Measurements from ENCODE around the gene ST6GALNAC6. TPM values are rescaled to one million over a fixed set of nuclear protein-coding genes. Genes with fewer than 3 reads are reported as not detected.

Gene ST6GALNAC6
- 14.4 TPM for polyA plus RNA-seq
- long read RNA-seq, donor 1: 0 reads
- long read RNA-seq, donor 2, partial matches to known transcripts: 0 of 1 reads
- long read RNA-seq, donor 2, other reads (novel, unspliced or antisense): 0 of 1 reads
- long read RNA-seq, donor 3: 0 reads
- long read RNA-seq, donor 4: 0 reads
- long read RNA-seq, donor 5, partial matches to known transcripts: 0 of 5 reads
- long read RNA-seq, donor 5, other reads (novel, unspliced or antisense): 0 of 5 reads
- long read RNA-seq, donor 6, transcript ST6GALNAC6-204 (6 exons, 2,406 nt): major isoform, 6 of 9 reads
- long read RNA-seq, donor 6, partial matches to known transcripts: 0 of 9 reads
- long read RNA-seq, donor 6, other reads (novel, unspliced or antisense): 0 of 9 reads
- long read RNA-seq, donor 7, partial matches to known transcripts: 0 of 3 reads
- long read RNA-seq, donor 7, other reads (novel, unspliced or antisense): 0 of 3 reads
- long read RNA-seq, donor 8, partial matches to known transcripts: 0 of 7 reads
- long read RNA-seq, donor 8, other reads (novel, unspliced or antisense): 0 of 7 reads
- long read RNA-seq, donor 9, partial matches to known transcripts: 0 of 4 reads
- long read RNA-seq, donor 9, other reads (novel, unspliced or antisense): 0 of 4 reads
- long read RNA-seq, donor 10, transcript ST6GALNAC6-204 (6 exons, 2,406 nt): major isoform, 5 of 6 reads
- long read RNA-seq, donor 10, partial matches to known transcripts: 0 of 6 reads
- long read RNA-seq, donor 10, other reads (novel, unspliced or antisense): 0 of 6 reads
- long read RNA-seq, donor 11, partial matches to known transcripts: 0 of 2 reads
- long read RNA-seq, donor 11, other reads (novel, unspliced or antisense): 0 of 2 reads

- H3K27ac ChIP-seq (ENCODE audit: low read length): peak within 1 kb of the TSS; percentile 71
- H3K9me3 ChIP-seq (ENCODE audit: control insufficient read depth, low read depth, low read length): peaks cover 17% of the 10 kb centered on the region
- H3K36me3 ChIP-seq (ENCODE audit: control insufficient read depth, insufficient read depth, low read length): peaks cover 14% of the 10 kb centered on the region
- H3K27me3 ChIP-seq (ENCODE audit: control insufficient read depth, insufficient read depth, low read length): peaks cover 16% of the 10 kb centered on the region
- H3K4me1 ChIP-seq (ENCODE audit: control insufficient read depth, insufficient read depth, low read length): peaks cover 20% of the 10 kb centered on the region
- peak within 1 kb of the TSS; percentile 72 for H3K4me3 ChIP-seq (ENCODE audit: low read length)
- DNase-seq: peak; percentile 60 to 61
- no CpG with 5 or more reads among the region's 89 CpGs for WGBS (ENCODE audit: insufficient coverage, low lambda C conversion rate)
Measured at GRCh38 chr9:127899128-127899943, at the start of gene ST6GALNAC6. ST6GALNAC6 (minus strand) TSS chr9:127899603; CDS start chr9:127897981, 1,622 bp downstream.

GRCh38 chr9:127947841-127948710 lies 48.7 kb upstream of the ST6GALNAC6 start:
- no CpG with 5 or more reads among the region's 17 CpGs for WGBS (ENCODE audit: insufficient coverage, low lambda C conversion rate)
- Histone ChIP-seq H3K36me3 (ENCODE audit: control insufficient read depth, insufficient read depth, low read length) (peaks cover 51% of the 10 kb centered on the region), H3K4me3 (ENCODE audit: low read length) (no peak overlapping the region), H3K9me3 (ENCODE audit: control insufficient read depth, low read depth, low read length) (peaks cover 2% of the 10 kb centered on the region), H3K4me1 (ENCODE audit: control insufficient read depth, insufficient read depth, low read length) (peaks cover 32% of the 10 kb centered on the region), H3K27me3 (ENCODE audit: control insufficient read depth, insufficient read depth, low read length) (no peaks in the 10 kb centered on the region), H3K27ac (ENCODE audit: low read length) (no peak overlapping the region)
- DNase-seq: no peak

GRCh38 chr9:127946728-127947127 lies 47.3 kb upstream of the ST6GALNAC6 start:
- Histone ChIP-seq H3K27me3 (ENCODE audit: control insufficient read depth, insufficient read depth, low read length) (no peaks in the 10 kb centered on the region), H3K9me3 (ENCODE audit: control insufficient read depth, low read depth, low read length) (peaks cover 2% of the 10 kb centered on the region), H3K27ac (ENCODE audit: low read length) (no peak overlapping the region), H3K4me3 (ENCODE audit: low read length) (no peak overlapping the region), H3K4me1 (ENCODE audit: control insufficient read depth, insufficient read depth, low read length) (peaks cover 30% of the 10 kb centered on the region), H3K36me3 (ENCODE audit: control insufficient read depth, insufficient read depth, low read length) (peaks cover 64% of the 10 kb centered on the region)
- no CpG with 5 or more reads among the region's 3 CpGs for WGBS (ENCODE audit: insufficient coverage, low lambda C conversion rate)
- peak in 1 of 2 donors; percentile 76 for DNase-seq

- peaks cover 64% of the 10 kb centered on the region for H3K36me3 ChIP-seq (ENCODE audit: control insufficient read depth, insufficient read depth, low read length)
- no peak overlapping the region for H3K4me3 ChIP-seq (ENCODE audit: low read length)
- H3K27me3 ChIP-seq (ENCODE audit: control insufficient read depth, insufficient read depth, low read length): no peaks in the 10 kb centered on the region
- no peak overlapping the region for H3K27ac ChIP-seq (ENCODE audit: low read length)
- no peak for DNase-seq
- WGBS (ENCODE audit: insufficient coverage, low lambda C conversion rate): no CpG with 5 or more reads among the region's 9 CpGs
- H3K9me3 ChIP-seq (ENCODE audit: control insufficient read depth, low read depth, low read length): peaks cover 2% of the 10 kb centered on the region
- H3K4me1 ChIP-seq (ENCODE audit: control insufficient read depth, insufficient read depth, low read length): peaks cover 32% of the 10 kb centered on the region
Measured at GRCh38 chr9:127945942-127946341, 46.5 kb upstream of the ST6GALNAC6 start.

- Histone ChIP-seq H3K27ac (ENCODE audit: low read length) (no peak overlapping the region), H3K27me3 (ENCODE audit: control insufficient read depth, insufficient read depth, low read length) (no peaks in the 10 kb centered on the region), H3K9me3 (ENCODE audit: control insufficient read depth, low read depth, low read length) (peaks cover 2% of the 10 kb centered on the region), H3K4me1 (ENCODE audit: control insufficient read depth, insufficient read depth, low read length) (peaks cover 30% of the 10 kb centered on the region), H3K36me3 (ENCODE audit: control insufficient read depth, insufficient read depth, low read length) (peaks cover 64% of the 10 kb centered on the region), H3K4me3 (ENCODE audit: low read length) (no peak overlapping the region)
- no CpG with 5 or more reads among the region's 24 CpGs for WGBS (ENCODE audit: insufficient coverage, low lambda C conversion rate)
- no peak for DNase-seq
Measured at GRCh38 chr9:127945338-127945737, 45.9 kb upstream of the ST6GALNAC6 start.

GRCh38 chr9:127944586-127945218 lies 45.3 kb upstream of the ST6GALNAC6 start:
- Histone ChIP-seq H3K4me3 (ENCODE audit: low read length) (no peak overlapping the region), H3K36me3 (ENCODE audit: control insufficient read depth, insufficient read depth, low read length) (peaks cover 62% of the 10 kb centered on the region), H3K4me1 (ENCODE audit: control insufficient read depth, insufficient read depth, low read length) (peaks cover 30% of the 10 kb centered on the region), H3K27ac (ENCODE audit: low read length) (no peak overlapping the region), H3K9me3 (ENCODE audit: control insufficient read depth, low read depth, low read length) (peaks cover 2% of the 10 kb centered on the region), H3K27me3 (ENCODE audit: control insufficient read depth, insufficient read depth, low read length) (no peaks in the 10 kb centered on the region)
- WGBS (ENCODE audit: insufficient coverage, low lambda C conversion rate): no CpG with 5 or more reads among the region's 38 CpGs
- no peak for DNase-seq

- WGBS (ENCODE audit: insufficient coverage, low lambda C conversion rate): no CpG with 5 or more reads among the region's 13 CpGs
- H3K4me1 ChIP-seq (ENCODE audit: control insufficient read depth, insufficient read depth, low read length): peaks cover 30% of the 10 kb centered on the region
- H3K4me3 ChIP-seq (ENCODE audit: low read length): no peak overlapping the region
Measured at GRCh38 chr9:127943731-127944144, 44.3 kb upstream of the ST6GALNAC6 start.

GRCh38 chr9:127943011-127943662 lies 43.7 kb upstream of the ST6GALNAC6 start:
- H3K27ac ChIP-seq (ENCODE audit: low read length): no peak overlapping the region
- no peak for DNase-seq
- no CpG with 5 or more reads among the region's 14 CpGs for WGBS (ENCODE audit: insufficient coverage, low lambda C conversion rate)

More at GRCh38 chr9:127943731-127944144, 44.3 kb upstream of the ST6GALNAC6 start:
- peak; percentile 69 to 79 for DNase-seq
- H3K36me3 ChIP-seq (ENCODE audit: control insufficient read depth, insufficient read depth, low read length): peaks cover 59% of the 10 kb centered on the region
- H3K27ac ChIP-seq (ENCODE audit: low read length): no peak overlapping the region
- H3K27me3 ChIP-seq (ENCODE audit: control insufficient read depth, insufficient read depth, low read length): no peaks in the 10 kb centered on the region
- peaks cover 2% of the 10 kb centered on the region for H3K9me3 ChIP-seq (ENCODE audit: control insufficient read depth, low read depth, low read length)

More at GRCh38 chr9:127943011-127943662, 43.7 kb upstream of the ST6GALNAC6 start:
- Histone ChIP-seq H3K9me3 (ENCODE audit: control insufficient read depth, low read depth, low read length) (peaks cover 2% of the 10 kb centered on the region), H3K4me3 (ENCODE audit: low read length) (no peak overlapping the region), H3K27me3 (ENCODE audit: control insufficient read depth, insufficient read depth, low read length) (no peaks in the 10 kb centered on the region), H3K4me1 (ENCODE audit: control insufficient read depth, insufficient read depth, low read length) (peaks cover 35% of the 10 kb centered on the region), H3K36me3 (ENCODE audit: control insufficient read depth, insufficient read depth, low read length) (peaks cover 53% of the 10 kb centered on the region)
